ENCODE results near the gene NBPF20.
"Not testable (repeated sequence)": the region's sequence is repeated elsewhere in the genome, so short reads cannot be mapped to it uniquely, and the experiment has no call there.

NBPF20 gene

GRCh38 chr1:145424612-145425435, 579 bp downstream of the NBPF20 start:
- DNase-seq = not testable (repeated sequence)

GRCh38 chr1:145415149-145415548, 10.3 kb downstream of the NBPF20 start:
- not testable (repeated sequence) for DNase-seq

- DNase-seq = not testable (repeated sequence)
Observed at GRCh38 chr1:145407266-145407665, 18.1 kb downstream of the NBPF20 start.

- DNase-seq = not testable (repeated sequence)
Observed at GRCh38 chr1:145404949-145405348, 20.5 kb downstream of the NBPF20 start.

GRCh38 chr1:145400701-145401100, 24.7 kb downstream of the NBPF20 start:
- DNase-seq = not testable (repeated sequence)
